NCI-H146 treated with DMSO at 0.1 percent for 48 hours (cell line): ENCODE results near the gene SH3RF3.

Experiments used
- DNase-seq: peaks from one replicate; lab custom pipeline; 2025; ENCODE audit not compliant: unreplicated experiment; lab: John Stamatoyannopoulos, UW

SH3RF3 gene

GRCh38 chr2:109427661-109428091, 298.7 kb downstream of the SH3RF3 start:
- DNase-seq, result no peak

GRCh38 chr2:109428281-109428680, 299.3 kb downstream of the SH3RF3 start:
- no peak for DNase-seq

- DNase-seq, result no peak
Measured at GRCh38 chr2:109428841-109429566, 300.0 kb downstream of the SH3RF3 start.

- no peak for DNase-seq
Measured at GRCh38 chr2:109429567-109430328, 300.7 kb downstream of the SH3RF3 start.

GRCh38 chr2:109430329-109430636, 301.3 kb downstream of the SH3RF3 start:
- DNase-seq, result no peak

GRCh38 chr2:109432421-109432820, 303.4 kb downstream of the SH3RF3 start:
- no peak for DNase-seq

GRCh38 chr2:109433486-109433885, 304.5 kb downstream of the SH3RF3 start:
- DNase-seq, result no peak

- DNase-seq, result no peak
Measured at GRCh38 chr2:109433926-109434325, 304.9 kb downstream of the SH3RF3 start.

- no peak for DNase-seq
Measured at GRCh38 chr2:109434351-109434750, 305.3 kb downstream of the SH3RF3 start.

- no peak for DNase-seq
Measured at GRCh38 chr2:109435066-109435690, 306.2 kb downstream of the SH3RF3 start.

- DNase-seq, result no peak
Measured at GRCh38 chr2:109435901-109436598, 307.0 kb downstream of the SH3RF3 start.

GRCh38 chr2:109436610-109437225, 307.7 kb downstream of the SH3RF3 start:
- DNase-seq, result no peak

- DNase-seq, result no peak
Measured at GRCh38 chr2:109437325-109438090, 308.5 kb downstream of the SH3RF3 start.

GRCh38 chr2:109438146-109438545, 309.1 kb downstream of the SH3RF3 start:
- no peak for DNase-seq

GRCh38 chr2:109438773-109439389, 309.9 kb downstream of the SH3RF3 start:
- DNase-seq, result no peak

- no peak for DNase-seq
Measured at GRCh38 chr2:109439390-109439786, 310.4 kb downstream of the SH3RF3 start.

- no peak for DNase-seq
Measured at GRCh38 chr2:109439986-109440385, 311.0 kb downstream of the SH3RF3 start.

- DNase-seq, result no peak
Measured at GRCh38 chr2:109440499-109441156, 311.6 kb downstream of the SH3RF3 start.

GRCh38 chr2:109442715-109443319, 313.8 kb downstream of the SH3RF3 start:
- no peak for DNase-seq
